NCI-H1417 (cell line): ENCODE data around the gene FARP1.

Experiments used
- DNase-seq, 3 experiments: peaks; one replicate each; lab custom pipeline; 2025; lab: John Stamatoyannopoulos, UW

FARP1 gene

DNA sequence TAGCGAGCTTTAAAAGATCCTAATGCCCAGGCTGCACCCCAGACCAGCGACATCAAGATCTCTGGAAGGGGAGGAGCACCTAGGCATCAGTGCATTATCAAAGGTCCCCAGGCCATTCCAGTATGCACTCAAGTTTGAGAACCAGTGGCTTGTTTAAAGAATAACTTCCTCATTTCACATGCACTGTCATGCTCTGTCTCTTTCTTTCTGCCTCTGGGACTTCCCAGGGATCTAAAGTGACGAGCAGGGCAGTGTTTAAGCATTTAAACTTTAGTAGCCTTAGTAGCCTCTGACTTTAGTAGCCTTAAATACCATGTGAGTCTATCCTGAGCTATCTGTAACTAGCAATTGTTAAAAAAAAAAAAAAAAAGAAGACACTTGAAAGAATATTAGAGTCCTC, 8.9 kb upstream of the FARP1 start:
- DNase-seq: no peak

DNA sequence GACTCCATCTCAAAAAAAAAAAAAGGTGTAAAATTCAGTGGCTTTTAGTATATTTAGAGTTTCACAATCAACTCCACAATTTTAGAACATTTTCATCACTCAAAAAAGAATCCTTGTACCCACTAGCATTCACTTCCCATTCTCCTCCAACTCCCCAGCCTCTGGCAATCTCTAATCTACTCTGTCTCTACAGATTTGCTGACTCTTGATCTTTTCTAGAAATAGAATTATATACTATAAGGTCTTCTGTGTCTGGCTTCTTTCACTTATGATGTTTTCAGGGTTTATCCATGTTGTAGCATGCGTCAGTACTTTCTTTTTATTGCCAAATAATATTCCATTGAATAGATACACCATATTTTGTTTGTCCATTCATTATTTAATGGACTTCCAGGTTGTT, 8.0 kb upstream of the FARP1 start:
- no peak for DNase-seq

DNA sequence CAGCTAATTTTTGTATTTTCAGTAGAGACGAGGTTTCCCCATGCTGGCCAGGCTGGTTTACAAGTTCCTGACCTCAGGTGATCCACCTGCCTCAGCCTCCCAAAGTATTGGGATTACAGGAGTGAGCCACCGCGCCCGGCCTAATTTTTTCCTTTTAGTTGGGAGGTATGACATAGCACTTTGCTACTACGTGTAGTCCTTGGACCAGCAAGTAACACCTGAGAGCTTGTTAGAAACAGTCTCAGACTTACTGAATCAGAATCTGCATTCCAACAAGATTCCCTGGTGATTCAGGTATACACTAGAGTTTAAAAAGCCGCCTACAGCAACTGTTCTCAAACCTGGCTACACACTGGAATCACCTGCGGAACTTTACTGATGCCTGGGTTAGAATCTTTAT, 1.8 kb upstream of the FARP1 start:
- DNase-seq: no peak

DNA sequence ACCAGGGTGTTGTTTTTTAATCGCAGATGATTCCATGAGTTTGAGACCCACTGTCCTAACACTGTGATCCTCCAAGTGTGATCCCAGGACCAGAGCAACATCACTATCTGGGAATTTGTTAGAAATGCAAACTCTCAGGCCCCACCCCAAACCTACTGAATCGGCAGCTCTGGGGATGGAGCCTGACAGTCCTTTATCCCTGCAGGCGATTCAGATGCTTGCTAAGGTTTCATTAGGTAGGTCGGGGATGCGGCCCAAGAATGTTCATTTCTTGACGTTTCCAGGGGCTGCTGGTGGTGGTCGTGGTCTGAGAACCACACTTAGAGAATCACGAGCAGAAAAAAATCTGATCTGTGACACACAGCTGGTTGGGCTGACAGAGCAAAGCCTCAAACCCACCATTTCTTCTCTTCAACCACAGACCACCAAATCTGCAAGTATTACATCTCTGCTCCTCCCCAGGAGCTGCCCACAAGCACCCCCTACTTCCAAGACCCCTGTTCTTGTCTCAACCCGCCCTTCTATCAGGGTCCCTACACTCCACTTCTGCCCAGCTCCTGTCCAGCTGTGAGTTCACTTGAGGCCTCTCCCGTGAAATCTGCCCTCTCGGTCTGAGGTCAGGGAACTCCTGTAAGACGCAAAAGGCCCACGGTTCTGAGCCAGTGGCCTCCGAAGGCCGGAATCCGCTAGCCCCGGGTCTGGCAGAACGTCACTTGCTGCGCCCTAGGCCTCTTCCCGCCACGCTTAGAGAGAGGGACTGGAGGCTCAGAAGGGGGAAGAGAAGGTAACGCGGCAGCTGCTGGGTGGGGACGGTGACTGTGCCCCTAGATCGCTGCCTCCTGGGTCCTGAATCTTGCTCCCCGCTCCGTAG, 1.1 kb upstream of the FARP1 start:
- DNase-seq: peak in 1 of 3 experiments; percentile 91

DNA sequence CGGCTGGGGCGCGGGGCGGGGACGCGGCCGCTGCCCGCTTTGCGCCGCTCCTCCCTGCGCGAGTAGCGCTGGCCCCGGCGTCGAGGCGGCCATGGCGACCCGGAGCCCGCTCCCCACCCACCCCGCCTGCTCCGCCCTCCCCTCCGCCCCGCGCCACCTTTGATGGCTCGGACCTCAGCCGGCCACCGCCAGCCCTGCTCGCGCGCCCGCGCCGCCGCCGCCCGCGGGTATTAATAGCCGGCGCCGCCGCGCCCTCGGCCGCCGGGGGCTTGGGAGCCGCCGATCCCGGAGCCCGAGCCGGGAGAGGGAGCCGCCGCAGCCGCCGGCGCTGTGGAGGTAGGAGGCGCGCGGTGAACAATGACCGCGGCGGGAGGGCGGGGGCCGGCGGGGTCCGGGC, 261 bp downstream of the FARP1 start:
- peak in 2 of 3 experiments; percentile 81 to 95 for DNase-seq

DNA sequence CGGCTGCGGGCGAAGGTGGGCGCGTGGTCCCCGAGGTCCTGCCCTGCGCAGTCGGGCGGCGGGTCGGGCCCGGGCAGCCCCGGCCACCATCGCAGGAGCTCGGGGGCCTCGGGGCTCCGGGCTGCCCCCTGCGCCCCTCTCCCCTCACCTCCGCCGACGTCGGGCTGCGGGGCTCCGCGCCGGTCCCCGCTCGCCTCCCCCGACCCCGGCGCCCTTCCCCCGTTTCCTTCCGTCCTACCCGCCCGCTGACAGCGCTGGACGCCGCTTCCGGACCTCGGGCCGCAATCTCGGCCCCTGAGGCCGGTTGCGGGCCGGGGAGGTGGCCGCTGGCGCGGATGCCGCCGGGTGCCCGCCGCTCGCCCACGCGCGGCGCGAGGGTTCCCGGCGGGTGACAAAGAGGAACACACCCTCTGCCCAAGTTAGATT, 720 bp downstream of the FARP1 start:
- peak in 1 of 3 experiments; percentile 80 for DNase-seq

DNA sequence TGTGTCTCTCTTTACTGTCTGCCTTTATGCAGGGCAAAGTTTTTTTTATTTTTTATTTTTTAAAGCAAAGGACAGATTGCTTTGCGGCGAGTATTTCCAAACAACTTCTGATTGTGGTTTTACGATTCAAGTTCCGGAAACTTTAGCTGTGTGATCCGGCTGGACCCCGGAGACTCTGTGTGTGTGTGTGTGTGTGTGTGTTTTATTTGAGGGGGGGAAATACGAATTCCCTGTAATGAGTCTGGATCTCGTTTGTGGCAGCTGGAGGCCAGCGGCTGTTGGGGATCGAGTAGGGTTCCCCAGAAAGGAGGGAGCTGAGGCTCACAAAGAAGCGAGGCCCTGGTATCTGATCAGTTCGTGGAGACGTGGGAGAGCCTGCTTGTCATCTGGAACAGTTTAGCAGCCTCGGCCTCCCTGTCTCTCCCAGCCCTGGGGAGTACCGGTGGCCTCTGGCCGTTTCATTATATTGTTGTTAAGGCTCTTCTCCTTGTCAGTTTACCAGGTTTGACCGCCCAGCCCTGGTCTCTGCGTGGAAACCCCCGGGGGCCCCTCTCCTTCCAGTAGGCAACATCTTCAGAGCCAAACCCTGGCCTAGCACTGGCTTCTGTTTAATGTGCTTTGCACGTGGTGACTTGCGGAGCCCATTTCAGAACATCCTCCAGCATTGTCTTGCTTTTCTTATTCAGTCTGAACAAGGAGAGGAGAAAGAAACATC, 1.3 kb downstream of the FARP1 start:
- peak; percentile 38 to 80 (median 73) for DNase-seq

DNA sequence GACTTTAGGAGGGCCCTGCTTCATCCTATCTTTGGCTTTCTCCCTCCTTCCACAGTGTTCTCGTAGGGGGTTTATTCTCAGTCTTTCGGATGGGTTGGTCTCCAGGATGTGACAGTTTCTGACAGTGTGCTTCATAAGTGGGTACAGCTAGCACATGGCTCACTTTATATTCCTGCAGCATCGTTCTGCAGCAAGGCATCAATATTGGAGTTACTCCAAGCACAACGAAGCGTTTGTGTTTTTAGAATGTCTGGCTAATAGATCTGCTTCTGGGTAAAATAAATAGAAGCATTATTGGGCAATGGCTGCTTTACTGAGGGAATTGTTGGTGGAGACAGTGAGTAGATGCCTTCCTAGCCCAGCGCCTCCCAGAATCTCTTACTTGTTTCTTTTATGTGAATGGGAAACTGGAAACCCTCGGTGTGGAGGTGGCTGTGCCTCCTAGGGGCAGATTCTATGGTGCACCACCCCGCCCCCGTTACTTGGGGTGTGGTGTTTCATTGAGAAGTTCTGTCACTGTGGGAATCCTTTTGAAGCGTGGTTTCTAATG, 2.0 kb downstream of the FARP1 start:
- peak; percentile 44 to 79 (median 70) for DNase-seq

DNA sequence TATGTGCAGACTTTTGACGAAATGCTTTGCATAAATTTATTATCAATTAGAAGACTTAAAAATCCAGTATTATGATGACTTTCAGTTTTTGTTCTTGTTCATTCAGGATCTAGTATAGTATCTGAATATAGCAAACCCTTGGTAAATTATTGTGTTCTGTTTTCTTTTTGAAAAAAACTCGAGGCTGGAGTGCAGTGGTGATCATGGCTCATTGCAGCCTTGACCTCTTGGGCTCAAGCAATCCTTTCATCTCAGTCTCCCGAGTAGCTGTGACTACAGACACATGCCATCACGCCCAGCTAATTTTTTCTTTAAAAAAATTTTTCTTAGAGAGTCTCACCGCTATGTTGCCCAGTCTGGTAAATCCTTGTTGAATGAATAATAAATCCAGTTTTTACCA, 4.6 kb downstream of the FARP1 start:
- peak in 1 of 3 experiments; percentile 48 for DNase-seq

DNA sequence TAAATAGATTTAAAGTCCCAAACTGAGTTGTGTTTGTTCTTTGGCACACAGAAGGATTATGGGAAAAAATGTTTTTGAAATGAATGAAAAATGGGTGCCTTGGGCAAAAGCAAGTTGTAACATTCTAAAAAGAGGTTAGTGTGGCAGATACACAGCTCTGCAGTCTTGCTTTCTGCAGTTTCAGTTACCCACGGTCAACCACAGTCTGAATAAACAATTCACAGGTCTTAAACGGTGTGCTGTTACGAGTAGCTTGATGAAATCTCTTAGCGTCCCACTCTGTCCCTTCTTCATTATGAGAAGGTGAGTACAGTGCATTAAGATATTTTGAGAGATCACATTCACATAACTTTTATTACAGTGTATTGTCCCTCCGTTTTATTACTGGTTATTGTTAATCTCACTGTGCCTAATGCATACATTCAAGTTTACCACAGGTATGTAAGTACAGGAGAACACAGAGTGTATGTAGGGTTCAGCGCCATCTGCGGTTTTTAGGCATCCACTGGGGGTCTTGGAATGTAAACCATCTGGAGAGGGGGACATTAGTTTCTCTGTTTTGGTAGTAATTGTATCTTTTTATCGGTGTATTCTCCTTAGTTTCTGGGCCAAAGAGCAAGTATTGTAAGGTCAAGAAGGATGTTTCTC, 8.1 kb downstream of the FARP1 start:
- DNase-seq: peak in 1 of 3 experiments; percentile 72

DNA sequence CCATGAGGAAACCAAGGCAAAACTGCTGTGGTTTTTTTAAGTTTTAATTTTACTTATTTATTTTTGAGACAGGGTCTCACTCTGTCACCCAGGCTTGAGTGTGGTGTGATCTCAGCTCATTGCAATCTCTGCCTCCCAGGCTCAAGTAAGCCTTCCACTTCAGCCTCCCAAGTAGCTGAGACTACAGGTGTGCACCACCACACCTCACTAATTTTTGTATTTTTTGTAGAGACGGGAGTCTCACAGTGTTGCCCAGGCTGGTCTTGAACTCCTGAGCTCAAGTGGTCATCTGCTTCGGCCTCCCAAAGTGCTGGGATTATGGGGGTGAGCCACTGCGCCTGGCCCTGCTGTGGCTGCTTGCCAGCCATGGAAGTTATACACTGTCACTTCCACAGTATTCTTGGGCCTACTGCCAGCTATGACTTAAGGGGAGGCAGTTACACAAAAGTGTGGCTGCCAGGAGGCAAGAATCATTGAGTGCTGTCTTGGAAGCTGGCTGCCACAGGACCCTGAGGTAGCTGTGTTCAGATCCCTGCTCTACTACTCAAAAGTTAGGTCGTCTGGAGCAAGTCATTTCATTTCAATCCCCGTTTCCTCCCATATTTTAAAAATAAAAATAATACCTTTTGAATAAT, 12.7 kb downstream of the FARP1 start:
- DNase-seq: no peak

DNA sequence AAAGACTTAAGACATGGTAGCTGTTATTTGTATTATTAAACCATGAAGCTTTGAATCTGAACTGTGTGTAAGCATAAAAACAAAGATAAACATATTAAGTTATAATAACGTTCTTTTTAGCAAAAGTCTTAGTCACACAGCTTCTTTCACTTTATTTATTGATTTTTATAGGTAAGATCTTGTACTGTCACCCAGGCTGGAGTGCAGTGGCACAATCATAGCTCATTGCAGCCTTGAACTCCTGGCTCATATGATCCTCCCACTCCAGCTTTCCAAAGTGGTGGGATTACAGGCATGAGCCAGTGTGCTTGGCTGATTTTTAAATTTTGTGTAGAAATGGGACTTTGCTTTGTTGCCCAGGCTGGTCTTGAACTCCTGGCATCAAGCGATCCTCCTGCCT, 13.4 kb downstream of the FARP1 start:
- no peak for DNase-seq

DNA sequence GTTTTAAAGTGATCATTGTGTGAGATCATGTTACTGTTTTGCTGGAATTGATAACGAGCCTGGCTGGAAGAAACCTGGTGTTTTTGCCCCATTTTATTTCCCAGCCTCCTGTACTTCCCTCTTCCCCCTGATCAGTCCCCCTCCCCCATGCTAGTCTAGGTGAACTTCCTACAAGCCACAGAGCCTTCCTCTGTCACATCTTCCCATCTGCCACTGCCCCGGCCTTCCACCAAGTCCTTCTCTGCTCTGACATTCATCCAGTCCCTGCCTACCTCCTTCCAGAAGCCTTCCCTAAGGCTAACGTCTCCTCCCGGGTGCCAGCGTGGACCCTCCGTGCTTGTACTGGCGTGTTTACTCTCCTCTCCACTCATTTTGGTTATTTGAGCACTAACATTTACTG, 14.3 kb downstream of the FARP1 start:
- DNase-seq: no peak

DNA sequence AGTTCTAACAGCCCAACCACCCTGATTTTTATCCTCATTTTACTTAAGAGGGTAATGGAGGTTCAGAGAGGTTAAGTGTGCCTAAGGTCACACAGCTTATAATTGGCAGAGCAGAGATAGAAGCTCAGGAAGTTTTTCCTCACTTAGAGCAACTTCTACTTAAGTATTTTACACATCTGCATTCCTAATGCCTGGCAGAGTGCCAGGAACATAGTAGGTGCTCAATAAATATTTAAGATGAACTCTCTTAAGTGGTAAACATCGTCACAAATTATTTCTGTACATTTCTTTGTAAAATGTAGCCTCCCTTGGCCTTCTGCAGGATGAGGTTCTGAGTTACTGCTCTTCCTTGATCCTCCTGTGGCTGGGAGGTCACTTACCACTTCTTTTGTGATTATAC, 14.7 kb downstream of the FARP1 start:
- no peak for DNase-seq

DNA sequence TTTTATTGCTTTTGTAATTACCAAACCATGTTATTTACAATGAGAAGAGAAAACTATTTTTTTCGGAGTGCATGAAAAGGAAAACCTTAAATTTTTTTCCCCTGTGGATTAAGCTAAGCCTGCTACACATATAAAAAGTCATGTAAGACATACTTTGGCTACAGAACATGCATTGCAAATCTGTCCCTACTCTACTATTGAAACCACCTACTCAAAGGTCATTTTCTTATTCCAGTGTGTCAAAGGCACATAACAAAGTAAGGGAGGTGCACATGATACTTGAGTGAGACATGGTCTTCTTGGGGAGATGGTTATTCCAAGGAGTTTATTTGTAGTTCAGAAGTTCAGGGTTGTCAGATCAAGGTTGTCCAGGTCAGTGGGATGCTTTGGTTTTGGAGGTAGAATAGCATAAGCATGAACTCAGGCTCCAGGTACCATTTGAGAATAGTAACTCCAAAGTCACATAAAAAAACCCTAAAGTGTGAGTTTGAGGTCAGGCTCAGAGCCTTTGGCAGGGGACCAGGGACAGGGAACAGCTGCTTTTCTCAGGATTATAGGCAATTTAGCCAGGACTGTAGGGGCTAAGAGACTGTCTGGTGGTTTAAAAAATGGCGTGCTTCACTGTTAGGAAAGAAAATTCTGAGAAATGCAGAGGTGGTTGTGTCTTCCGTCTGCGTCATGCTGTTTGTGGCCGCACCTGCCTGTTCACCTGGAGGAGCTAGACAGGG, 15.4 kb downstream of the FARP1 start:
- no peak for DNase-seq

DNA sequence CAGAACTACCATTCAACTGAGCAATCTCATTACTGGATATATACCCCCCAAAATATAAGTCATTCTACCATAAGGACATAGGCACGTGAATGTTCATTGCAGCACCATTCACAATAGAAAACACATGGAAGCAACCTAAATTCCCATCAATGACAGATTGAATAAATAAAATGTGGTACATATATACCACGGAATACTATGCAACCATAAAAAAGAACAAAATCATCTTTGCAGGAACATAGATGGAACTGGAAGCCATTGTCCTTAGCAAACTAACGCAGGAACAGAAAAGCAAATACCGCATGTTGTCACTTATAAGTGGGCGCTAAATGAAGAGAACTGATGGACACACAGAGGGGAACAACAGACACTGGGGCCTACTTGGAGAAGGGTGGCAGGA, 20.0 kb downstream of the FARP1 start:
- no peak for DNase-seq

DNA sequence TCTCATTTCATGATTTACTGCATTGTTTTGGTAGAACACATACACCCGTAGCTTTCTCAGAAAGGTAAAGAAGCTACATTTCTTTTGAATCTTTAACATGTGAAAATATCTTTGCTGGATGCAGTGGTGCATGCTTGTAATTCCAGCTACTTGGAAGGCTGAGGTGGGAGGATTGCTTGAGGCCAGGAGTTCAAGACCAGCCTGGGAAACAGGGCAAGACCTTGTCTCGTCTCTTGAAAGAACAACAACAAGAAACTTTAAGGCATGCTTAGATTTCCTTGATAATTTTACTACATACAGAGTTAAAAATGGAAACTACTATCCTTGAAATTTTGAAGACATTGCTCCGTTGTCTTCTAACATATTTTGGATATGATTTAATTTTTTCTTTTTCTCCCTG, 26.4 kb downstream of the FARP1 start:
- DNase-seq: no peak

DNA sequence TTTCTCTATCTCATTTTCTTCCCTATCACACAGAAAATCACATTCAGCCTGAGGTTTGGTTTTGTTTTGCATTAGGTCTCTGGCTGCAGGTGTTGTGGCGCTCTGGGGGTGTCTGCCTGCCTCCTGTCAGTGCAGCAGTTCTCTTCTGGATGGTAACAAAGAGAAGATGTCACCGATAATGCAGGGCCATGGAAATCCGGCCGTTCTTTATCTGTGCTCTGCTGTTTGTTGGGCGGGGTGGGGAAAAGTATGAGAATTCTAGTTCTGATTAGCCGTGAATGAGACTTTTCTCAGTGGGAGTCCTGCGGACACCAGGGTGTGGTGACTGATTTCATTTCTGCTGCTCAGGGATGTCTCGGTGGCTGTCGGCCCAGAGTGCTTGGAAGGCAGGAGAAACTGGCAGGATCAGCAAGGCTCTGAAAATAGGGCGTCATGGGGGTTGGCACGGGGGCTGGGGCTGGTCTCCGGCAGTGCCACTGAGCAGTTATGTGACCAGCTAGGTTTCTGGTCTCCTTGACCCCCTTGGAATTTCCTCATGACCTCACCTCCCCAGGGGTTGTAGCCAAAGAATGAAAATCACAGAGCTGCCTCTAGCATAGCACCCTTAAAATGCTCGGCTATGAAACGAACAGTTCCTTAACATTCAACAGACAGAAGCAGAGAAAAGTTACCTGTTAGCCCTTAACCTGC, 29.2 kb downstream of the FARP1 start:
- DNase-seq: no peak

DNA sequence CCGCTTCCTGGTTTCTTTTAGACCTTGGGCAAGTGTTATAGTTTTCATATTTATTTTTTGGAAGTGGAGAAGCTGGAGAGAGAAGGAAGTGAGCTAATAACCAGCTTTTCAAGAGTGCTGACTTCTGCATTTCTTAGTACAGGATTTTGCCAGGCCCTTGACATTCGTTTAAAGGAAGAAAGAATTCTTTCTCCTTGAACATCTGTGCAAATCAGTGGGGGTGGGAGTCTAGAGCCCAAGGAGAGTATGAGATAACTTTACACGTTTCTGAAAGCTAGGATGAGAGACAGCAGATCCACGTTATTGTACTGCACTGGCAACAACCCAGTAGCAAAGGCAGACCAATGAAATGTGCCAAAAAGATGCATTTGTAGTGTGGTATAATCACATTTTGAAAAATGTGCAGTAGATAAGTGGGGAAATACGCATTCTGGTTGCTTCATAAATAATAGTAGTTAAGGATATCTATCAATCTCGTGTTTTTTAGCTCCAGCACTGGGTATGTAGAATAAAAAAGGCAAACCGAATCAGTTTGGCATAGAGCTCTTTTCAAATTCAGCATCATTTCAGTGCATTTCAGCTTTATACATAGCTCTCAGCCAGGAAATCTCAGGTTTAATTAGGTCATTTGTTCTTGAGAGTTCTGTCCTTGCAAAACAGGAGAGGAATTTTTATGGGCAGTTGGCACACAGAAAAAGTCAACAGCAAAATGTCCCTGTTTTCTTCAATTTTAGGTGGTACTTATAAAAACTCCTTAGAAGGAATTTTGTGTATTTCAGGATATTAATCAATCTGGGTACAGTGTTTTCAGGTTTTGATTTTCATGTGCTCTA, 29.9 kb downstream of the FARP1 start:
- DNase-seq: no peak
